Hepatocyte (in vitro differentiated cells): Measurements from ENCODE around the gene DYRK1A. TPM values are rescaled to one million over a fixed set of nuclear protein-coding genes. Genes with fewer than 3 reads are reported as not detected.

ENCODE experiments used
- DNase-seq: peaks from one replicate; pipeline ENCODE4 v3.0.0-alpha.2; 2016; ENCODE audit warnings: low spot score
- H2AFZ ChIP-seq: fragments of 200-600 bp; sonication (generic); 2 replicates; pipeline ENCODE4 v1.6.0; 2016; ENCODE audit warnings: antibody characterized with exemption, mild to moderate bottlenecking
- H3K27ac ChIP-seq: fragments of 200-600 bp; sonication (generic); 2 replicates; pipeline ENCODE4 v1.5.1; 2016; ENCODE audit warnings: mild to moderate bottlenecking
- H3K27me3 ChIP-seq: fragments of 200-600 bp; sonication (generic); 2 replicates; pipeline ENCODE4 v1.6.1; 2016
- H3K36me3 ChIP-seq: fragments of 200-600 bp; sonication (generic); replicated peaks from 2 replicates; pipeline ENCODE4 v1.5.1; 2016; ENCODE audit warnings: low read depth; ENCODE audit not compliant: insufficient read depth
- H3K4me1 ChIP-seq: fragments of 200-600 bp; sonication (generic); 2 replicates; pipeline ENCODE4 v1.5.1; 2016; ENCODE audit warnings: mild to moderate bottlenecking, moderate library complexity; ENCODE audit not compliant: insufficient read depth
- H3K4me2 ChIP-seq: fragments of 200-600 bp; sonication (generic); 2 replicates; pipeline ENCODE4 v1.6.0; 2016
- H3K4me3 ChIP-seq: fragments of 200-600 bp; sonication (generic); 2 replicates; pipeline ENCODE4 v1.5.1; 2016; ENCODE audit warnings: mild to moderate bottlenecking
- H3K79me2 ChIP-seq: fragments of 200-600 bp; sonication (generic); 2 replicates; pipeline ENCODE4 v1.6.0; 2017; ENCODE audit warnings: mild to moderate bottlenecking
- H3K9me2 ChIP-seq: fragments of 200-600 bp; sonication (generic); replicated peaks from 2 replicates; pipeline ENCODE4 v1.6.0; 2017; ENCODE audit warnings: mild to moderate bottlenecking; ENCODE audit not compliant: insufficient read depth
- H3K9me3 ChIP-seq: fragments of 200-600 bp; sonication (generic); 2 replicates; pipeline ENCODE4 v1.5.1; 2016; ENCODE audit warnings: low read depth, mild to moderate bottlenecking
- H4K20me1 ChIP-seq: fragments of 200-600 bp; sonication (generic); 2 replicates; pipeline ENCODE4 v1.6.0; 2016; ENCODE audit warnings: mild to moderate bottlenecking; ENCODE audit not compliant: insufficient read depth, poor library complexity, severe bottlenecking
- EZH2 ChIP-seq: fragments of 200-600 bp; sonication (generic); IDR thresholded peaks from 2 replicates; pipeline ENCODE4 v1.6.1; 2016; ENCODE audit warnings: antibody characterized with exemption, mild to moderate bottlenecking, borderline replicate concordance
- EZH2phosphoT487 ChIP-seq: fragments of 200-600 bp; sonication (generic); IDR thresholded peaks from one replicate; pipeline ENCODE4 v1.6.1; 2018; ENCODE audit warnings: antibody characterized with exemption, mild to moderate bottlenecking, low read depth, moderate library complexity; ENCODE audit not compliant: unreplicated experiment, severe bottlenecking
- WGBS: methylation state at CpG from one replicate; pipeline ENCODE4 v1.1.6; 2016; ENCODE audit warnings: low lambda C conversion rate; ENCODE audit errors: missing lambda C conversion rate; 5-methylcytosine and 5-hydroxymethylcytosine counted together
- polyA plus RNA-seq: library from polyadenylated mRNA; unstranded; fragments of >200 nt; fragmentation: Nextera tagmentation; extraction: Ambion mirVana; gene quantifications from 2 replicates; pipeline ENCODE4 v1.2.1, GENCODE V29; 2016
- total RNA-seq: library from RNA; depleted of rRNA; stranded (reverse); fragments of >200 nt; gene quantifications from 2 replicates; pipeline ENCODE4 v1.2.3, GENCODE V29; 2014
- TF ChIP-seq, protein P1 (sequence below): fragments of 200-600 bp; sonication (generic); IDR thresholded peaks from 2 replicates; pipeline ENCODE4 v1.5.1; 2016; ENCODE audit warnings: antibody characterized with exemption, mild to moderate bottlenecking; ENCODE audit not compliant: poor library complexity

The DYRK1A gene
- total and polyA plus RNA-seq, 2 experiments from 2014 or later, result 4.9 to 85.2 TPM

DNA sequence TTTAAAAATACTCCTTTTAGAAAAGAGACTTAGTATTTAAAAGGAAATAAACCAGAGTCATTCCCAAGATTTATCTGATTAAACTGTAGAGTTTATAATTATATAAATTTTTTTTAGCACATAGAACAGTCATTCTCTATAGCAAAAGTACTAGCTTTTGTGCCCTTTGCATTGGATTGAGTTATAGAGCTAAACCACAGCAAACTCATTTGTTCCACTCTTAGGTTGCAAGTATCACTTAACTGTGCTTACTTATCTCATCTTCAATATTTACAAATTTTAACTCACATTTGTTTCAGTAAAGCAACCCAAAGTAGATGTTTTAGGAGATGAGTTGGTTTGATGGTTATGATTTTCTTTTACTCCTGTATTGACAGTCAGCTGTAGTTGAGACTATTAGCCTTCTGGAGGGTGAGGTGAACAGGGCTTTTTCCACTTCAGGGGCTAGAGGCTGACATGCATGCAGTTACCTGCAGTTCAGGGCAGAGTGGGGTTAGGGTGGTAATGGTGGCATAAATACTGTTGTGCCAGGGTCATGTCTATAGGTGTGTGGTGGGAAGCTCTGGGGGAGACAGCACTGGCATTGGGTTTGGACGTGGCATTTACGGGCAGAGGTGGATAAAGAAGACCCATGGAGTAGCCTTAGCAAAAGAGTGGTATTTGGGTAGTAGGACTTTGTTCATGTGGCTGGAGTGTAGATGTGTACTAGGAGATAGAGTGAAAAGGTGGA, 42.1 kb downstream of the DYRK1A start:
- H3K27me3 ChIP-seq, result no peaks in the 10 kb centered on the region
- peaks cover 100% of the 10 kb centered on the region for H3K79me2 ChIP-seq

GRCh38 chr21:37410639-37411038, 44.1 kb downstream of the DYRK1A start:
- no peak overlapping the region for H2AFZ ChIP-seq
- H3K4me1 ChIP-seq, result peaks cover 27% of the 10 kb centered on the region
- no peaks in the 10 kb centered on the region for H3K9me2 ChIP-seq
- H3K36me3 ChIP-seq, result no peaks in the 10 kb centered on the region
- no peak for TF ChIP-seq EZH2
- TF ChIP-seq EZH2phosphoT487, result no peak
- TF ChIP-seq, protein P1, sequence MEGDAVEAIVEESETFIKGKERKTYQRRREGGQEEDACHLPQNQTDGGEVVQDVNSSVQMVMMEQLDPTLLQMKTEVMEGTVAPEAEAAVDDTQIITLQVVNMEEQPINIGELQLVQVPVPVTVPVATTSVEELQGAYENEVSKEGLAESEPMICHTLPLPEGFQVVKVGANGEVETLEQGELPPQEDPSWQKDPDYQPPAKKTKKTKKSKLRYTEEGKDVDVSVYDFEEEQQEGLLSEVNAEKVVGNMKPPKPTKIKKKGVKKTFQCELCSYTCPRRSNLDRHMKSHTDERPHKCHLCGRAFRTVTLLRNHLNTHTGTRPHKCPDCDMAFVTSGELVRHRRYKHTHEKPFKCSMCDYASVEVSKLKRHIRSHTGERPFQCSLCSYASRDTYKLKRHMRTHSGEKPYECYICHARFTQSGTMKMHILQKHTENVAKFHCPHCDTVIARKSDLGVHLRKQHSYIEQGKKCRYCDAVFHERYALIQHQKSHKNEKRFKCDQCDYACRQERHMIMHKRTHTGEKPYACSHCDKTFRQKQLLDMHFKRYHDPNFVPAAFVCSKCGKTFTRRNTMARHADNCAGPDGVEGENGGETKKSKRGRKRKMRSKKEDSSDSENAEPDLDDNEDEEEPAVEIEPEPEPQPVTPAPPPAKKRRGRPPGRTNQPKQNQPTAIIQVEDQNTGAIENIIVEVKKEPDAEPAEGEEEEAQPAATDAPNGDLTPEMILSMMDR, result no peak
- no peaks in the 10 kb centered on the region for H3K27me3 ChIP-seq
- DNase-seq, result no peak
- 98% methylated on average over 9 of the region's 9 CpGs for WGBS
- H3K79me2 ChIP-seq, result peaks cover 100% of the 10 kb centered on the region
- H3K9me3 ChIP-seq, result no peaks in the 10 kb centered on the region
- peaks cover 99% of the 10 kb centered on the region for H4K20me1 ChIP-seq
- no peak overlapping the region for H3K4me3 ChIP-seq
- no peak overlapping the region for H3K27ac ChIP-seq
- H3K4me2 ChIP-seq, result no peak overlapping the region

More for the DNA sequence above, 42.1 kb downstream of the DYRK1A start:
- peak overlapping the region; percentile 1 for H3K27ac ChIP-seq
- WGBS, result 93% methylated on average over 2 of the region's 2 CpGs
- peaks cover 27% of the 10 kb centered on the region for H3K4me1 ChIP-seq
- no peaks in the 10 kb centered on the region for H3K9me3 ChIP-seq
- no peak for DNase-seq
- H3K4me3 ChIP-seq, result no peak overlapping the region
- H2AFZ ChIP-seq, result no peak overlapping the region
- no peak for TF ChIP-seq EZH2phosphoT487
- TF ChIP-seq, protein P1, result no peak
- no peak for TF ChIP-seq EZH2
- H4K20me1 ChIP-seq, result peaks cover 99% of the 10 kb centered on the region
- no peak overlapping the region for H3K4me2 ChIP-seq
- no peaks in the 10 kb centered on the region for H3K36me3 ChIP-seq
- no peaks in the 10 kb centered on the region for H3K9me2 ChIP-seq

DNA sequence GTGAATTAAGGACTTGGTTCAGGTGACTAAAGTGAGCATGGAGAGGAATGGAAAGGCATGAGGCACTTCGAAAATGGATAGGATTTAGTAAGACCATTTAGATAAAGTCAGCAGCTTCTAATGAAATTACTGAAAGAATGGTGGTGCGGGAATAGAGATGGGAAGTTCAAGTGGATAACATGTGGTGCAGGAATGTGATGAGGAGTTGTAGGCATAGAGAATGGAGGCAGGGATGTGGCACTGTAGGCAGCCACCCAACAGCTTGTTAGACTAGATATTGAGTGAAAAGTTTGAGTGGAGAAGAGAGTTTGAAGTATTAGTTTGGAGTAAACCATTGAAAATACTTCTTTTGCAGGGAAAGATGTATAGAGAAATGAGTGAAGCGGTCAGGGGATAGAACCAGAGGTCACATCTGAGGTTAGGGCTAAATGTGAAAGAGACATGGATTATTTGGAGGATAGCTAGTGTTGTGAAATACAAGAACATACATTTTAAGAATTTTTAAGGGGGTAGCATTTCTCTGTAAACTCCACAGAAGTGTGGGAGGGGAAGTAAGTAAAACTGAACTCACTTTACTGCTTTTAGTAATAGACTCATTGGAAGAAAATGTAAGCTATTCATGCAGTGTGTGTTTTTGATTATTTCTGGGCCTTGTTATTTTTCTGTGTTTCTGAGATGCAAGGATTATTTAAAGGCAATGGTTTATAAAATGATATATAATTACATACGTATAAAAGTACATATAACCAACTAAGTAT, 46.2 kb downstream of the DYRK1A start:
- Histone ChIP-seq H2AFZ (no peak overlapping the region), H3K9me3 (no peaks in the 10 kb centered on the region), H3K4me3 (no peak overlapping the region), H3K36me3 (no peaks in the 10 kb centered on the region), H3K4me2 (peak overlapping the region; percentile 22), H3K4me1 (peaks cover 22% of the 10 kb centered on the region), H3K27me3 (no peaks in the 10 kb centered on the region), H3K9me2 (no peaks in the 10 kb centered on the region), H3K79me2 (peaks cover 100% of the 10 kb centered on the region), H4K20me1 (peaks cover 99% of the 10 kb centered on the region), H3K27ac (peak overlapping the region; percentile 41)
- 73% methylated on average over 4 of the region's 4 CpGs for WGBS
- DNase-seq, result no peak
- TF ChIP-seq EZH2phosphoT487 (no peak), EZH2 (no peak)
- TF ChIP-seq, protein P1, result no peak
